Mammary epithelial cell (primary cell): ENCODE results near the gene PAK1.

Experiments used
- EZH2 ChIP-seq: IDR thresholded peaks from 2 replicates; pipeline ENCODE4 v1.6.1; 2012; ENCODE audit warnings: low read length, inconsistent platforms, borderline replicate concordance
- TF ChIP-seq, protein P1 (sequence below), 2 donors: IDR thresholded peaks in 1 of 2; conservative IDR thresholded peaks in 1 of 2; 2 replicates each; pipeline ENCODE4 v1.5.1; 2011 to 2012; ENCODE audit warnings: inconsistent platforms in 2 of 2, low read length in 2 of 2, mild to moderate bottlenecking in 2 of 2, control low read depth in 1 of 2, low read depth in 1 of 2; ENCODE audit not compliant: insufficient read depth in 1 of 2; ENCODE audit errors: extremely low read depth in 1 of 2

DNA sequence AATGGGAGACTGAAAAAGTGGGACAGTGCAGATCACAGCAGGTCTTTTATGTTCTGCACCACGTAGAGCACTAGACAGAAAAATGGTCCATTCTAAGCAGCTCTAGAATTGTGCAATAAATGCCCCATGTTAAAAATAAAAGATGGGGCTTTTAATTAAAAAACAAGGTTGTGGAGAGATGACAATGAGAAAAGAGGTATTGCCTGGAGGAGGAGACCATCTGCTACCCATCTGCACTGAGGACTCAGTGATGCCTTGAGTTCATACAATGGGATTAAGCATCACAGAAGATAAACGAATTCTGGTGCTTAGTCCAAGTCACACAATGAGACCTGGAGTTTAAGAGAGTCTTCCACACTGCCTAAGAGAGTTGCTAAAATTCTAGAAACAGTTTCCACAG, 73.6 kb downstream of the PAK1 start:
- TF ChIP-seq, protein P1, sequence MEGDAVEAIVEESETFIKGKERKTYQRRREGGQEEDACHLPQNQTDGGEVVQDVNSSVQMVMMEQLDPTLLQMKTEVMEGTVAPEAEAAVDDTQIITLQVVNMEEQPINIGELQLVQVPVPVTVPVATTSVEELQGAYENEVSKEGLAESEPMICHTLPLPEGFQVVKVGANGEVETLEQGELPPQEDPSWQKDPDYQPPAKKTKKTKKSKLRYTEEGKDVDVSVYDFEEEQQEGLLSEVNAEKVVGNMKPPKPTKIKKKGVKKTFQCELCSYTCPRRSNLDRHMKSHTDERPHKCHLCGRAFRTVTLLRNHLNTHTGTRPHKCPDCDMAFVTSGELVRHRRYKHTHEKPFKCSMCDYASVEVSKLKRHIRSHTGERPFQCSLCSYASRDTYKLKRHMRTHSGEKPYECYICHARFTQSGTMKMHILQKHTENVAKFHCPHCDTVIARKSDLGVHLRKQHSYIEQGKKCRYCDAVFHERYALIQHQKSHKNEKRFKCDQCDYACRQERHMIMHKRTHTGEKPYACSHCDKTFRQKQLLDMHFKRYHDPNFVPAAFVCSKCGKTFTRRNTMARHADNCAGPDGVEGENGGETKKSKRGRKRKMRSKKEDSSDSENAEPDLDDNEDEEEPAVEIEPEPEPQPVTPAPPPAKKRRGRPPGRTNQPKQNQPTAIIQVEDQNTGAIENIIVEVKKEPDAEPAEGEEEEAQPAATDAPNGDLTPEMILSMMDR (conservative IDR thresholded peaks at IDR 0.05 in 1 of 2, IDR thresholded peaks at IDR 0.05 in 1 of 2; ENCODE audit: extremely low read depth in 1 of 2, insufficient read depth in 1 of 2, low read depth in 1 of 2, low read length in 2 of 2): no peak
- TF ChIP-seq EZH2: no peak
